Thoracic aorta (tissue), 2 donors: ENCODE measurements around the gene AATK. TPM values are rescaled to one million over a fixed set of nuclear protein-coding genes. Genes with fewer than 3 reads are reported as not detected.

Source experiments
- ATAC-seq: fragments of 150-250 bp; one replicate; pipeline ENCODE4 v1.8.0; 2017; ENCODE audit warnings: low read depth; ENCODE audit not compliant: insufficient number of reproducible peaks, low FRiP score
- DNase-seq: peaks from one replicate; pipeline ENCODE4 v3.0.0-alpha.2; 2020; ENCODE audit warnings: low spot score
- H3K27ac ChIP-seq, 2 donors: fragments of 200-600 bp; sonication (generic); 1 replicate in 1 of 2; 2 replicates in 1 of 2; pipeline ENCODE4 v1.5.1; 2016; ENCODE audit warnings: mild to moderate bottlenecking in 2 of 2, moderate library complexity in 2 of 2
- H3K27me3 ChIP-seq: fragments of 200-600 bp; sonication (generic); replicated peaks from 2 replicates; pipeline ENCODE4 v1.6.0; 2016; ENCODE audit warnings: mild to moderate bottlenecking; ENCODE audit not compliant: insufficient read depth
- H3K36me3 ChIP-seq: fragments of 200-600 bp; sonication (generic); one replicate; pipeline ENCODE4 v1.5.1; 2016
- H3K4me1 ChIP-seq, 2 donors: fragments of 200-600 bp; sonication (generic); 1 replicate in 1 of 2; 2 replicates in 1 of 2; pipeline versions ENCODE4 v1.5.1 to v1.6.0; 2016; ENCODE audit warnings: low read depth in 2 of 2, mild to moderate bottlenecking in 1 of 2; ENCODE audit not compliant: control insufficient read depth in 1 of 2
- H3K4me3 ChIP-seq: fragments of 200-600 bp; sonication (generic); 2 replicates; pipeline ENCODE4 v1.5.1; 2016; ENCODE audit warnings: mild to moderate bottlenecking
- H3K9me3 ChIP-seq: fragments of 200-600 bp; sonication (generic); 2 replicates; pipeline ENCODE4 v1.5.1; 2016
- CTCF ChIP-seq: fragments of 200-600 bp; sonication (generic); IDR thresholded peaks from one replicate; pipeline ENCODE4 v1.5.1; 2019; ENCODE audit warnings: antibody characterized with exemption
- total RNA-seq, 2 donors: library from RNA; depleted of rRNA; stranded (reverse); fragments of >200 nt; gene quantifications; one replicate each; pipeline versions ENCODE4 v1.1.0 to v1.2.3, GENCODE V29; 2016

The AATK gene
- total RNA-seq, 2 donors from 2014 or later: 6.1 to 19.8 TPM

GRCh38 chr17:81111066-81111465, 55.0 kb downstream of the AATK start:
- Histone ChIP-seq H3K36me3 (no peaks in the 10 kb centered on the region), H3K4me1 (no peaks in the 10 kb centered on the region), H3K27me3 (no peaks in the 10 kb centered on the region), H3K4me3 (no peak overlapping the region), H3K27ac (no peak overlapping the region), H3K9me3 (no peaks in the 10 kb centered on the region)
- TF ChIP-seq CTCF: no peak
- DNase-seq (no peak), ATAC-seq (no peak)

- Histone ChIP-seq H3K27me3 (no peaks in the 10 kb centered on the region), H3K4me1 (no peaks in the 10 kb centered on the region), H3K9me3 (no peaks in the 10 kb centered on the region), H3K36me3 (no peaks in the 10 kb centered on the region), H3K4me3 (no peak overlapping the region), H3K27ac (no peak overlapping the region)
- ATAC-seq (no peak), DNase-seq (no peak)
- TF ChIP-seq CTCF: no peak
These were observed 55.5 kb downstream of the AATK start for GRCh38 chr17:81110488-81111040.

GRCh38 chr17:81109957-81110356, 56.1 kb downstream of the AATK start:
- Histone ChIP-seq H3K36me3 (no peaks in the 10 kb centered on the region), H3K9me3 (no peaks in the 10 kb centered on the region), H3K27me3 (no peaks in the 10 kb centered on the region), H3K4me1 (no peaks in the 10 kb centered on the region), H3K4me3 (no peak overlapping the region), H3K27ac (no peak overlapping the region)
- DNase-seq (no peak), ATAC-seq (no peak)
- no peak for TF ChIP-seq CTCF

GRCh38 chr17:81108220-81108619, 57.8 kb downstream of the AATK start:
- Histone ChIP-seq H3K27ac (no peak overlapping the region), H3K36me3 (no peaks in the 10 kb centered on the region), H3K27me3 (no peaks in the 10 kb centered on the region), H3K9me3 (no peaks in the 10 kb centered on the region), H3K4me1 (no peaks in the 10 kb centered on the region), H3K4me3 (no peak overlapping the region)
- DNase-seq: no peak
- ATAC-seq: no peak
- no peak for TF ChIP-seq CTCF

GRCh38 chr17:81106716-81107115, 59.3 kb downstream of the AATK start:
- ATAC-seq: no peak
- no peaks in the 10 kb centered on the region for H3K9me3 ChIP-seq

More at GRCh38 chr17:81106716-81107115, 59.3 kb downstream of the AATK start:
- no peaks in the 10 kb centered on the region for H3K27me3 ChIP-seq
- no peak for DNase-seq
- no peaks in the 10 kb centered on the region for H3K4me1 ChIP-seq
- no peak for TF ChIP-seq CTCF
- no peak overlapping the region for H3K4me3 ChIP-seq
- no peaks in the 10 kb centered on the region for H3K36me3 ChIP-seq
- no peak overlapping the region for H3K27ac ChIP-seq
